ENCODE measurements around the gene HTRA3. TPM values are rescaled to one million over a fixed set of nuclear protein-coding genes. Genes with fewer than 3 reads are reported as not detected.

HTRA3 gene
- total RNA-seq, 2 experiments from 2014 or later, result not detected

GRCh38 chr4:8303485-8304281, 34.1 kb downstream of the HTRA3 start:
- Histone ChIP-seq H3K4me3 (ENCODE audit: low read depth, low read length, poor library complexity, severe bottlenecking) (no peak overlapping the region), H3K9me2 (ENCODE audit: insufficient read depth, low read length) (no peaks in the 10 kb centered on the region), H3K79me2 (ENCODE audit: insufficient read depth, low read depth, low read length) (no peaks in the 10 kb centered on the region), H3K36me3 (ENCODE audit: insufficient read depth, low read length) (no peaks in the 10 kb centered on the region), H3K4me1 (ENCODE audit: insufficient read depth, low read length, poor library complexity, severe bottlenecking) (no peaks in the 10 kb centered on the region), H3K4me2 (ENCODE audit: low read length) (no peak overlapping the region), H3K9me3 (ENCODE audit: low read length) (no peaks in the 10 kb centered on the region), H2AFZ (ENCODE audit: low read length) (no peak overlapping the region), H3K27ac (ENCODE audit: low read depth, low read length, poor library complexity, severe bottlenecking) (no peak overlapping the region), H4K20me1 (ENCODE audit: insufficient read depth, low read length) (no peaks in the 10 kb centered on the region)
- CTCF ChIA-PET (ENCODE audit: unreplicated experiment), result no interaction called here
- POLR2A ChIA-PET, result interaction anchor here (0.7 kb wide), 1 partner anchor 51 kb away, joined by 6 read pairs; no protein-coding TSS in a partner anchor
- no TSS peak for BruUV-seq (replicated peaks)
- TF ChIP-seq, protein P1, sequence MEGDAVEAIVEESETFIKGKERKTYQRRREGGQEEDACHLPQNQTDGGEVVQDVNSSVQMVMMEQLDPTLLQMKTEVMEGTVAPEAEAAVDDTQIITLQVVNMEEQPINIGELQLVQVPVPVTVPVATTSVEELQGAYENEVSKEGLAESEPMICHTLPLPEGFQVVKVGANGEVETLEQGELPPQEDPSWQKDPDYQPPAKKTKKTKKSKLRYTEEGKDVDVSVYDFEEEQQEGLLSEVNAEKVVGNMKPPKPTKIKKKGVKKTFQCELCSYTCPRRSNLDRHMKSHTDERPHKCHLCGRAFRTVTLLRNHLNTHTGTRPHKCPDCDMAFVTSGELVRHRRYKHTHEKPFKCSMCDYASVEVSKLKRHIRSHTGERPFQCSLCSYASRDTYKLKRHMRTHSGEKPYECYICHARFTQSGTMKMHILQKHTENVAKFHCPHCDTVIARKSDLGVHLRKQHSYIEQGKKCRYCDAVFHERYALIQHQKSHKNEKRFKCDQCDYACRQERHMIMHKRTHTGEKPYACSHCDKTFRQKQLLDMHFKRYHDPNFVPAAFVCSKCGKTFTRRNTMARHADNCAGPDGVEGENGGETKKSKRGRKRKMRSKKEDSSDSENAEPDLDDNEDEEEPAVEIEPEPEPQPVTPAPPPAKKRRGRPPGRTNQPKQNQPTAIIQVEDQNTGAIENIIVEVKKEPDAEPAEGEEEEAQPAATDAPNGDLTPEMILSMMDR (conservative IDR thresholded peaks at IDR 0.05; ENCODE audit: low read length), result no peak
- TF ChIP-seq EZH2phosphoT487 (IDR thresholded peaks at IDR 0.05; ENCODE audit: borderline replicate concordance, low read depth, low read length), result no peak
- intact Hi-C loops (cut with micrococcal nuclease; ENCODE audit: unreplicated experiment), result no loop called here
- DNase-seq (ENCODE audit: low spot score), result no peak

DNA sequence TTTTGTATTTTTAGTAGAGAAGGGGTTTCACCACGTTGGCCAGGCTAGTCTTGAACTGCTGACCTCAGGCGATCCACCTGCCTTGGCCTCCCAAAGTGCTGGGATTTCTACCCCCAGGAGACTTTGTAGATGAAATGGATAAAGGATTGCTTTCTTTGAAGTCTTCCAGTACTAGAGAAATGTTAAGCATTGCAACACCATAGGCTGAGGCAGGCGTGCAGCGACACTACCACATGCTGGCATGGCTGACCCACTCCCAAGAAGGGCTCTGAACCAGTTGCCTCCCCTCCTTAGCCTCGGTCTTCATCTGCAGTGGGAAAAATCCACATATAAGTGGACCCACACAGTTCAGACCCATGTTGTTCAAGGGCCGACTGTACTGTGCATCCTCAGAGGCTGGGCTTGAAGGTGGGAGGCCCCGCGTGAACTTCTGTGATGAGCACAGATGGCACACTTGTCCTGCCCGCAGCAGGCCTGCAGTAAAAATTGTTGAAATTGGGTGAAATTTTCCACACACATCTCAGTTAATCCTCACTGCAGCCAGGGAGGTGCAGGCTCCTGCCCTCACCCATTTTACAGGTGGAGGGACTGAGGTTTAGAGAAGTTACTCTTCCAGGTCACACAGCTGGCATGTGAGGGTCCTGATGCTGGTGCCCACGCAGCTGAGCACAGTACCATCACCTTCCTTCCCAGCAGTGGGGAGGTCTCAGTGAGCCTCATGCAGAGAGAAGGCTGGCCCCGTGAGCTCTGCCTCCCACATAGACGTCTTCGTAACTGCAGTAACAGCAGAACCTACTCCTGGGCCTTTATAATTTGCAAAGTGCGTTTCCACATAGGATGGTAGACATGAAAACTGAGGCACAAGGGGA, 35.5 kb downstream of the HTRA3 start:
- Histone ChIP-seq H3K9me2 (ENCODE audit: insufficient read depth, low read length) (no peaks in the 10 kb centered on the region), H3K4me1 (ENCODE audit: insufficient read depth, low read length, poor library complexity, severe bottlenecking) (no peaks in the 10 kb centered on the region), H3K36me3 (ENCODE audit: insufficient read depth, low read length) (no peaks in the 10 kb centered on the region), H3K9me3 (ENCODE audit: low read length) (no peaks in the 10 kb centered on the region), H3K4me3 (ENCODE audit: low read depth, low read length, poor library complexity, severe bottlenecking) (no peak overlapping the region), H3K27ac (ENCODE audit: low read depth, low read length, poor library complexity, severe bottlenecking) (no peak overlapping the region), H3K79me2 (ENCODE audit: insufficient read depth, low read depth, low read length) (no peaks in the 10 kb centered on the region), H2AFZ (ENCODE audit: low read length) (no peak overlapping the region), H3K4me2 (ENCODE audit: low read length) (no peak overlapping the region), H4K20me1 (ENCODE audit: insufficient read depth, low read length) (no peaks in the 10 kb centered on the region)
- TF ChIP-seq, protein P1 (conservative IDR thresholded peaks at IDR 0.05; ENCODE audit: low read length), result no peak
- TF ChIP-seq EZH2phosphoT487 (IDR thresholded peaks at IDR 0.05; ENCODE audit: borderline replicate concordance, low read depth, low read length), result no peak
- CTCF ChIA-PET (ENCODE audit: unreplicated experiment), result interaction anchor here (0.6 kb wide), 1 partner anchor 9 kb away, joined by 3 read pairs; no protein-coding TSS in a partner anchor
- POLR2A ChIA-PET, result no interaction called here
- BruUV-seq (replicated peaks), result no TSS peak
- DNase-seq (ENCODE audit: low spot score), result no peak
- intact Hi-C loops (cut with micrococcal nuclease; ENCODE audit: unreplicated experiment), result no loop called here
